ENCODE data around the gene CNOT9.

CNOT9 gene

DNA sequence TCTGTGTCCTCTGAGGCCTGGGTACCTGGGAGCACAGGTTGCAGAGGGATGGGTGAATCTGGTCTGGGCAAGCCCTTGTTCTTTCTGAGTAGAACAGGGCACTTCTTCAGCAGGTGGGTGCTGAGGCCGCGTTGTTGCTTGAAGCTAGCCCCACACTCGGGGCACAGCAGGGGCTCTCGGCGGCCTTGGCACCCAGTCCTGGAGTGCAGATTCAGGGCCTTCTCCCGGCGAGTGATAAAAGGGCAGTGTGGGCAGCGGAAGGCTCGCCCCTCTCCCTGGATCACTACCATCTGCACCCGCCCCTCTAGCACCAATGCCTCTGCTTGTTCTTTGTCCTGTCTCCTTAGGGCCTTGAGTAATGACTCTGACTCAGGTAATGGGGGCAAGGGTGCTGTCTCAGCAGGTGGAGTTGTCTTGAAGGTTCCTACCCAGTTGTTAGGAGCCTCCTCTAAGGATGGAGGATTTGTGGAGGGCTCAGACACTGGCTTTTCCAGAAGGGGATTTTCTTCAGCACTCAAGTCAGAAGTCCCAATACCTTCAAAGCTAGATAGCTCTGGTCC is 75.2 kb downstream of the CNOT9 start:
- Mint-ChIP-seq H3K27ac (no peak overlapping the region), H3K9me3 (no peaks in the 10 kb centered on the region), H3K27me3 (no peaks in the 10 kb centered on the region), H3K4me3 (no peak overlapping the region), H3K4me1 (ENCODE audit: low read depth) (no peaks in the 10 kb centered on the region), H3K36me3 (ENCODE audit: low read depth) (peaks cover 99% of the 10 kb centered on the region)
- intact Hi-C loops (cut with micrococcal nuclease) = no loop called here

DNA sequence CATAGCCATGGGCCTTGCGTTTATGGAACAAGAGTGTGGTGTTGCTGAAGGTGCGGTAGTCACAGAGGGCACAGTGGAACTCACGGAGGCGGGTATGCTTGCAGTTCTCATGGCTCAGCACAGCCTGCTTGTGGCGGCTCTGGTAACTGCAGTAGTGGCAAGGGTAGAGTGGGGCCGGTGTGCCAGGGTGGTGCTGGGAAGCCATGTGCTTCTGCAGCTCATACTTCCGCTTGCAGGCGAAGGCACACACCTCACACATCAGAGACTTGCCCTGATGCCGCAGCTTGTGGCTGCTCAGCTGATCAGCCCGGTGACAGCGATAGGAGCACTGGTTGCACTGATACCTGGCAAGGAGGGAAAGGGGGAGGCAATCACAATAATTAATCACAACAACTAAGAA is 76.1 kb downstream of the CNOT9 start:
- H3K27me3 Mint-ChIP-seq = no peaks in the 10 kb centered on the region
- peaks cover 99% of the 10 kb centered on the region for H3K36me3 Mint-ChIP-seq (ENCODE audit: low read depth)
- no peak overlapping the region for H3K27ac Mint-ChIP-seq
- no peaks in the 10 kb centered on the region for H3K4me1 Mint-ChIP-seq (ENCODE audit: low read depth)
- H3K9me3 Mint-ChIP-seq = no peaks in the 10 kb centered on the region
- H3K4me3 Mint-ChIP-seq = no peak overlapping the region
- intact Hi-C loops (cut with micrococcal nuclease) = no loop called here

DNA sequence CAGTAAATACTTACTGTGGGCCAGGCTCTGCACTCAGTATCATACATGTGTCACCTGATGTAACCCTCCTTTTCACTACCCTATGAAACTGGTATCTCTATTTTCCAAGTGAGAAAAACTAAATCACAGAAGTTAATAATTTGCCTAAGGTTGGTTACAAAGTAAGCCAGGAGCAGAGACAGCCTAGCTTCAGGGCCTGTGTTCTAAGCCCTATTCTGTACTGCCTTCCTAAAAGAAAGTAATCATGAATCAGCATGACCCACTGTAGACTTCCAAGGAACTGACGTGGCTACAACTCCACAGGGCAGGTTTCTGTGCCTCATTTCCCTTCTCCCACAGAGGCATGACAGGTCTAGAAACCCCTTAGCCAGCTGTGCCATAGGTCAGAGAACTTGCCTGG is 76.5 kb downstream of the CNOT9 start:
- intact Hi-C loops (cut with micrococcal nuclease) = no loop called here
- Mint-ChIP-seq H3K4me1 (ENCODE audit: low read depth) (peaks cover under 1% of the 10 kb centered on the region), H3K4me3 (no peak overlapping the region), H3K9me3 (no peaks in the 10 kb centered on the region), H3K27ac (no peak overlapping the region), H3K27me3 (no peaks in the 10 kb centered on the region), H3K36me3 (ENCODE audit: low read depth) (peaks cover 99% of the 10 kb centered on the region)
